ENCODE measurements around the gene WIPF3. TPM values are rescaled to one million over a fixed set of nuclear protein-coding genes. Genes with fewer than 3 reads are reported as not detected.

WIPF3 gene
- total and polyA plus RNA-seq, 2 of the 4 experiments (the other 2 are of a cell fraction), result not detected

- in situ Hi-C loops (cut with MboI; ENCODE audit: low sequenced_read_pairs) (no loop called here), dilution Hi-C loops (cut with HindIII; ENCODE audit: low sequenced_read_pairs, unreplicated experiment) (no loop called here), intact Hi-C loops (cut with micrococcal nuclease) (no loop called here)
- Histone ChIP-seq H2BK20ac (ENCODE audit: low read depth, low read length) (no peak overlapping the region), H3K9me1 (ENCODE audit: insufficient read depth, low read length) (no peaks in the 10 kb centered on the region), H3K4me3 (ENCODE audit: insufficient read depth, low read depth, low read length) (no peak overlapping the region), H2BK5ac (ENCODE audit: low read depth, low read length, poor library complexity, severe bottlenecking) (no peak overlapping the region), H3K4ac (ENCODE audit: low read depth, low read length) (no peak overlapping the region), H3K18ac (ENCODE audit: low read depth, low read length) (no peak overlapping the region), H3K4me1 (ENCODE audit: control insufficient read depth, insufficient read depth, low read length) (no peaks in the 10 kb centered on the region), H3K9ac (ENCODE audit: low read depth, low read length) (no peak overlapping the region), H2AK9ac (replicated peaks; ENCODE audit: low read depth, low read length, poor library complexity) (no peak overlapping the region), H3K27ac (ENCODE audit: insufficient read depth, low read length) (no peak overlapping the region), H3K27me3 (ENCODE audit: control insufficient read depth, insufficient read depth, low read length) (peaks cover 47% of the 10 kb centered on the region), H3K14ac (replicated peaks; ENCODE audit: low read depth, low read length) (no peak overlapping the region), H3K4me2 (ENCODE audit: low read depth, low read length) (no peak overlapping the region), H3K56ac (ENCODE audit: extremely low read depth, insufficient read depth, low read length) (no peak overlapping the region), H3K9me3 (ENCODE audit: control insufficient read depth, insufficient read depth, low read length) (no peaks in the 10 kb centered on the region), H2AK5ac (ENCODE audit: low read depth, low read length) (no peak overlapping the region), H4K20me1 (ENCODE audit: insufficient read depth, low read length) (no peaks in the 10 kb centered on the region), H4K5ac (ENCODE audit: low read depth, low read length) (no peak overlapping the region), H3K79me1 (ENCODE audit: low read depth in 1 of 2, low read length in 2 of 2) (no peaks in the 10 kb centered on the region), H3K36me3 (ENCODE audit: control insufficient read depth, insufficient read depth, low read length) (no peaks in the 10 kb centered on the region), H4K91ac (ENCODE audit: insufficient read depth, low read depth, low read length) (no peak overlapping the region), H2BK120ac (ENCODE audit: low read depth, low read length) (no peak overlapping the region), H2AFZ (replicated peaks; ENCODE audit: low read length, poor library complexity) (no peak overlapping the region), H3K23ac (ENCODE audit: low read depth, low read length) (no peak overlapping the region), H2BK15ac (ENCODE audit: low read depth, low read length) (no peak overlapping the region), H4K8ac (ENCODE audit: low read depth in 2 of 2, low read length in 2 of 2) (no peak overlapping the region)
- TF ChIP-seq FOS (IDR thresholded peaks at IDR 0.05; ENCODE audit: low read depth, low read length) (no peak), RAD21 (IDR thresholded peaks at IDR 0.05; ENCODE audit: low read length) (no peak), BHLHE40 (IDR thresholded peaks at IDR 0.05; ENCODE audit: low read depth, low read length) (no peak), MAFK (IDR thresholded peaks at IDR 0.05; ENCODE audit: low read depth, low read length) (no peak)
- POLR2A ChIA-PET (ENCODE audit: unreplicated experiment), result no interaction called here
- CTCF ChIA-PET, result no interaction called here
- BruUV-seq (replicated peaks), result no TSS peak
- no CpG with 5 or more reads among the region's 5 CpGs for WGBS, 2 experiments (ENCODE audit: extremely low coverage in 2 of 2, insufficient read length in 1 of 2)
- no peak for ATAC-seq (ENCODE audit: low read depth)
- DNase-seq, result no peak
Observed at GRCh38 chr7:29889288-29889687, 83.0 kb downstream of the WIPF3 start.

All from IMR-90 (cell line).